H1 (cell line): ENCODE results near the gene TMED9.

ENCODE experiments used
- CEBPB ChIP-seq: IDR thresholded peaks from 2 replicates; pipeline ENCODE4 v1.6.1; 2012; ENCODE audit warnings: low read depth, low read length
- CTCF ChIP-seq, 3 experiments: IDR thresholded peaks; 1 replicate in 2 of 3; 2 replicates in 1 of 3; pipeline versions ENCODE4 v1.5.1 to v1.6.1; 2011; ENCODE audit warnings: low read length in 3 of 3, mild to moderate bottlenecking in 3 of 3, inconsistent platforms in 2 of 3, low read depth in 1 of 3, moderate library complexity in 1 of 3; ENCODE audit not compliant: insufficient read depth in 1 of 3; ENCODE audit errors: control extremely low read depth in 1 of 3
- EZH2 ChIP-seq: fragments of 200-600 bp; sonication (generic); IDR thresholded peaks from 2 replicates; pipeline ENCODE4 v1.7.1; 2012; ENCODE audit warnings: low read depth, mild to moderate bottlenecking, moderate library complexity, low read length, inconsistent platforms; ENCODE audit not compliant: severe bottlenecking
- GTF2F1 ChIP-seq: IDR thresholded peaks from 2 replicates; pipeline ENCODE4 v1.6.1; 2012; ENCODE audit warnings: low read depth, low read length, improper control_type of control experiment, borderline replicate concordance
- MAX ChIP-seq: IDR thresholded peaks from 2 replicates; pipeline ENCODE4 v1.6.1; 2012; ENCODE audit warnings: inconsistent platforms
- RAD21 ChIP-seq, 2 experiments: IDR thresholded peaks in 1 of 2; conservative IDR thresholded peaks in 1 of 2; 2 replicates each; pipeline ENCODE4 v1.6.1; 2011; ENCODE audit warnings: low read depth in 2 of 2, low read length in 2 of 2, improper control_type of control experiment in 1 of 2, inconsistent platforms in 1 of 2, mild to moderate bottlenecking in 1 of 2, moderate library complexity in 1 of 2
- RFX5 ChIP-seq: IDR thresholded peaks from 2 replicates; pipeline ENCODE4 v1.6.1; 2011; ENCODE audit warnings: low read depth, low read length, improper control_type of control experiment, borderline replicate concordance

- no peak for TF ChIP-seq CEBPB
- no peak for TF ChIP-seq CTCF (IDR thresholded peaks at IDR 0.05; ENCODE audit: control extremely low read depth in 1 of 3, insufficient read depth in 1 of 3, low read depth in 1 of 3, low read length in 3 of 3)
- no peak for TF ChIP-seq RAD21 (IDR thresholded peaks at IDR 0.05 in 1 of 2, conservative IDR thresholded peaks at IDR 0.05 in 1 of 2; ENCODE audit: low read depth in 2 of 2, low read length in 2 of 2)
- TF ChIP-seq EZH2: no peak
- no peak for TF ChIP-seq GTF2F1
- no peak for TF ChIP-seq RFX5
- TF ChIP-seq MAX: no peak
Measured at GRCh38 chr5:177595026-177595585, 3.1 kb downstream of the TMED9 start.
